ENCODE results near the gene ZNF32. TPM values are rescaled to one million over a fixed set of nuclear protein-coding genes. Genes with fewer than 3 reads are reported as not detected.
A peak's percentile ranks its signal among the peaks of the same experiment; 100 is the strongest.
"Not testable (repeated sequence)": the region's sequence is repeated elsewhere in the genome, so short reads cannot be mapped to it uniquely, and the experiment has no call there.

ZNF32 gene
- total RNA-seq, 6 experiments from 2014 or later: 10.9 to 20.4 (median 15.3) TPM

DNA sequence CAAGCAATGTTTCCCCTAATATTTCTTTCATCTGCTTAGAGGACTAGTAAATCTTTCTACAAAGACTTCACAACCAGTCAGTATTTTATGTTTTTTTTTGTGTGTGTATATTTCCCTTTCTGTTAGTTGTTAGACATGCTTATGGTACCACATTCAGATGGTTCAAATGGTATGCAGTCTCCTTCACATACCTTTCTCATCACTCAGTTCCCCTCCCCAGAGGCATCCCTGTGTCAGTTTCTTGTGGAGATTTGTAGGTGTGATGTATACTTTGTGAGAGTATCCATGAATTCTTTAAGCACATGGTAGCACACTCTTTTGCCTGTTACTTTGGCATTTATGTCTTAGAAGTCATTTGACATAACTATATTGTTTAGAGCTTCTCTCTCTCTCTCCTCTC, 38.0 kb downstream of the ZNF32 start:
- TF ChIP-seq, protein P1, sequence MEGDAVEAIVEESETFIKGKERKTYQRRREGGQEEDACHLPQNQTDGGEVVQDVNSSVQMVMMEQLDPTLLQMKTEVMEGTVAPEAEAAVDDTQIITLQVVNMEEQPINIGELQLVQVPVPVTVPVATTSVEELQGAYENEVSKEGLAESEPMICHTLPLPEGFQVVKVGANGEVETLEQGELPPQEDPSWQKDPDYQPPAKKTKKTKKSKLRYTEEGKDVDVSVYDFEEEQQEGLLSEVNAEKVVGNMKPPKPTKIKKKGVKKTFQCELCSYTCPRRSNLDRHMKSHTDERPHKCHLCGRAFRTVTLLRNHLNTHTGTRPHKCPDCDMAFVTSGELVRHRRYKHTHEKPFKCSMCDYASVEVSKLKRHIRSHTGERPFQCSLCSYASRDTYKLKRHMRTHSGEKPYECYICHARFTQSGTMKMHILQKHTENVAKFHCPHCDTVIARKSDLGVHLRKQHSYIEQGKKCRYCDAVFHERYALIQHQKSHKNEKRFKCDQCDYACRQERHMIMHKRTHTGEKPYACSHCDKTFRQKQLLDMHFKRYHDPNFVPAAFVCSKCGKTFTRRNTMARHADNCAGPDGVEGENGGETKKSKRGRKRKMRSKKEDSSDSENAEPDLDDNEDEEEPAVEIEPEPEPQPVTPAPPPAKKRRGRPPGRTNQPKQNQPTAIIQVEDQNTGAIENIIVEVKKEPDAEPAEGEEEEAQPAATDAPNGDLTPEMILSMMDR (IDR thresholded peaks at IDR 0.05): no peak
- TF ChIP-seq POLR2A (IDR thresholded peaks at IDR 0.05): no peak
- intact Hi-C loops (cut with DNase I): no loop called here
- no peak for DNase-seq
- Histone ChIP-seq H3K27ac (no peak overlapping the region), H3K9me3 (peaks cover 0 to 6% (median 3%) of the 10 kb centered on the region in 4 donors), H3K36me3 (peaks cover 0 to 7% (median 0%) of the 10 kb centered on the region in 4 donors), H3K4me1 (peaks cover 0 to 6% (median 0%) of the 10 kb centered on the region in 4 donors), H3K4me3 (no peak overlapping the region), H3K27me3 (no peaks in the 10 kb centered on the region)
- ATAC-seq: no peak

DNA sequence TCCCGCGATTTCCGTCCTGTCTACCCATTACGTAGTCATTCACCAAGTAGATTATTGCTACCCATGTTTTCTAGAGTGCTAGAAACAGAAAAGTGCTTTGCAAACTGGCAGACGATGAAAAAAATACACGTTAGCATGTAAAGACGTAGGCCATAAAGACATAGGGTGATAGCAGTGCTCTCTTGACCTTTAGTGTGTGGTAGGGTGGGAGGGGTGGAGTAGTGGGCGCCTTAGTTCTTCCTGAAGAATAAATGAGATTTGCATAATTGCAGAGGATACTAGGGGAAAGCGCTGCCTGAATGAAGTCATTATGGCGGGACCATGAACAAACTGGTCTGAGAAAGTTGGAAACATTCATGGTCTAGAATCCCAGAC, 41.5 kb downstream of the ZNF32 start:
- intact Hi-C loops (cut with DNase I): no loop called here
- Histone ChIP-seq H3K27ac (no peak overlapping the region), H3K9me3 (no peaks in the 10 kb centered on the region), H3K4me3 (peak overlapping the region; percentile 71 to 99 (median 77)), H3K27me3 (no peaks in the 10 kb centered on the region), H3K4me1 (peaks cover 0 to 6% (median 0%) of the 10 kb centered on the region in 4 donors), H3K36me3 (no peaks in the 10 kb centered on the region)
- WGBS (ENCODE audit: insufficient coverage, low coverage, low lambda C conversion rate, missing lambda C conversion rate): 77% methylated on average over 10 of the region's 10 CpGs
- ATAC-seq: no peak
- no peak for DNase-seq
- TF ChIP-seq, protein P1 (IDR thresholded peaks at IDR 0.05): no peak
- TF ChIP-seq POLR2A (IDR thresholded peaks at IDR 0.05): no peak

DNA sequence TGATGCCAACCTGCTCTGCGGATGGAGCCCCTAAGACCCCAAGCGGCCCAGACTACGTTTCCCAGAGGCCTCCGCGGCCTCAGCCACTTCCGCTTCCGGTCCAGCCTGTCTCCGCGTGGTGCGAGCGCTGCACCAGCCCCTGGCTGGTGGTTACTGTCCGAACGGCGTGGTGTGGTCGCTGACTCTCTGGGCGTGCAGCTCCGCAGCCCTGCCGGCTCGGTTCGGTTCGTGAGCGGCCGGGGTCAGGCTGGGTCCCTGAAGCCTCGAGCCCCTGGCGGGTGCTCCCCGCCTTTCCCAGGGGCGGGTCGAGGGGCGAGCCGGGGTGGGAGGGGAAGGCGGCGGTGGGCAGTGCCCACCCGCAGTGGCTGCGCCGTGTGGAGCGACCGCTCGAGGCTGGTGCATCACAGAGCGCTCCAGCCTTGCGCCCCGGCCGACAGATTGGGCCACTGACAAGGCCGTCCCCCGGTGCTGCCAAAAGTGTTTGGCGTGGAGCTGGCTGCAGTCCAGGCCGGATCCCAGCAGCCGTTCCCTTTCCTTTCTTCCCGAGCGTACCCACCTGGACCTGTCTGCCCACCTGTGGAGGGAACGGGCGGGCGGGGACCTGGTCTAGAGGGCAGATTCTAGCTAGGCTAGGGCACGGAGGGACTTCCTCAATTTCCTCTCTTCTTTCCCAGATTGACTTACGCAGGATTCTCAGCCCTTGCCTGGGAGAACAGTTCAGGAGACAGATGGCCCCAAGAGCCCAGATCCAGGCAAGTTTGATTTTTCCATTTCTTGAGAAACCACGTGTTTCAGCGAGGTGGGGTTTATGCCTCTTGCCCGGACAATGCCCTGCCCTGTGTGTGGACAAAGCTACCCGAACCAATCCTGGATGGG, 42.1 kb downstream of the ZNF32 start, which contains the start of gene ZNF485:
ZNF485 (plus strand) TSS at position 116 of the 876 bp plus-strand sequence; CDS start at position 729, 613 bp downstream.
- H3K27me3 ChIP-seq: no peaks in the 10 kb centered on the region
- DNase-seq: peak; percentile 75 to 84 (median 75)
- TF ChIP-seq, protein P1 (IDR thresholded peaks at IDR 0.05): no peak
- TF ChIP-seq POLR2A (IDR thresholded peaks at IDR 0.05): peak; percentile 17
- 8% methylated on average over 20 of the region's 58 CpGs for WGBS (ENCODE audit: insufficient coverage, low coverage, low lambda C conversion rate, missing lambda C conversion rate)
- no peaks in the 10 kb centered on the region for H3K36me3 ChIP-seq
- H3K4me3 ChIP-seq: peak within 1 kb of the TSS; percentile 71 to 99 (median 77)
- no peaks in the 10 kb centered on the region for H3K9me3 ChIP-seq
- intact Hi-C loops (cut with DNase I): no loop called here
- peak within 1 kb of the TSS in 1 of 3 donors; percentile 50 for H3K27ac ChIP-seq
- H3K4me1 ChIP-seq: peaks cover 0 to 6% (median 0%) of the 10 kb centered on the region in 4 donors
- ATAC-seq: peak; percentile 96 to 98 (median 98)

DNA sequence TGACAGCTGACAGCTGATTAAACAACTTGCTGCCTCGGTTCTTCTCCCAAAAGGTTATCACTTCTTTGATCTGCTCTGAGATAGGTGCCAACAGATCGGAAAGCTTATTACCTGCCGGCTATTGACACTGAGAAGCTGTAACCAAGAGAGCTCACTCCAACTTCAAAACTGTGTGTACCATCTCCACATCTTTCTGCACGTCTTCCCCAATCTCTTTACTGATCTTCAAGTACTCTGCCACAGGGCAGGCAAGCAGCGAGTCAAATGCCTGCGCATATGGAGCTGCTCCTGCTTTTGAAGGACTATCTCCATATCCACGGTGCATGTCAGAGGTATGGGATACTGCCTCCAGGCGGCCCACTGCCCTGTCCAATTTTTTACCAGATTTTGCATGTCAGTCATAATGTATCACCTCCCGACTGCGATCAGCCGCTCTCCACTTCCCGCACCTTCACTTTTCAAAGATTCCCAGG, 42.8 kb downstream of the ZNF32 start:
- intact Hi-C loops (cut with DNase I): no loop called here
- ATAC-seq: peak in 3 of 4 donors; percentile 9 to 43 (median 30)

DNA sequence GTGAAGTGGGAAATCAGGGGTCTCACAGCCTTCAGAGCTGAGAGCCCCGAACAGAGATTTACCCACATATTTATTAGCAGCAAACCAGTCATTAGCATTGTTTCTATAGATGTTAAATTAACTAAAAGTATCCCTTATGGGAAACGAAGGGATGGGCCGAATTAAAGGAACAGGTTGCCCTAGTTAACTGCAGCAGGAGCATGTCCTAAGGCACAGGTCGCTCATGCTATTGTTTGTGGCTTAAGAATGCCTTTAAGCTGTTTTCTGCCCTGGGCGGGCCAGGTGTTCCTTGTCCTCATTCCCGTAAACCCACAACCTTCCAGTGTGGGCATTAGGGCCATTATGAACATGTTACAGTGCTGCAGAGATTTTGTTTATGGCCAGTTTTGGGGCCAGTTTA, 47.1 kb downstream of the ZNF32 start:
- intact Hi-C loops (cut with DNase I); H3K9me3 ChIP-seq; DNase-seq; H3K4me3 ChIP-seq; ATAC-seq; H3K36me3 ChIP-seq; H3K27me3 ChIP-seq; H3K27ac ChIP-seq; H3K4me1 ChIP-seq: not testable (repeated sequence)
- WGBS (ENCODE audit: insufficient coverage, low coverage, low lambda C conversion rate, missing lambda C conversion rate): 79% methylated on average over 5 of the region's 6 CpGs

More for the DNA sequence above, 42.8 kb downstream of the ZNF32 start:
- H3K27ac ChIP-seq: no peak overlapping the region
- WGBS (ENCODE audit: insufficient coverage, low coverage, low lambda C conversion rate, missing lambda C conversion rate): 38% methylated on average over 9 of the region's 12 CpGs
- H3K36me3 ChIP-seq: no peaks in the 10 kb centered on the region
- H3K9me3 ChIP-seq: no peaks in the 10 kb centered on the region
- DNase-seq: no peak
- H3K4me1 ChIP-seq: peaks cover 0 to 6% (median 0%) of the 10 kb centered on the region in 4 donors
- no peaks in the 10 kb centered on the region for H3K27me3 ChIP-seq
- TF ChIP-seq, protein P1 (IDR thresholded peaks at IDR 0.05): no peak
- no peak for TF ChIP-seq POLR2A (IDR thresholded peaks at IDR 0.05)
- peak overlapping the region; percentile 71 to 99 (median 77) for H3K4me3 ChIP-seq
